ENCODE data around the gene TCP1.

TCP1 gene

GRCh38 chr6:159761129-159761872, 28.1 kb downstream of the TCP1 start:
- peak; percentile 26 for DNase-seq (ENCODE audit: low read depth)
- peak overlapping the region; percentile 77 for H3K4me3 ChIP-seq (replicated peaks; ENCODE audit: low read depth, low read length)
- TF ChIP-seq, protein P1, sequence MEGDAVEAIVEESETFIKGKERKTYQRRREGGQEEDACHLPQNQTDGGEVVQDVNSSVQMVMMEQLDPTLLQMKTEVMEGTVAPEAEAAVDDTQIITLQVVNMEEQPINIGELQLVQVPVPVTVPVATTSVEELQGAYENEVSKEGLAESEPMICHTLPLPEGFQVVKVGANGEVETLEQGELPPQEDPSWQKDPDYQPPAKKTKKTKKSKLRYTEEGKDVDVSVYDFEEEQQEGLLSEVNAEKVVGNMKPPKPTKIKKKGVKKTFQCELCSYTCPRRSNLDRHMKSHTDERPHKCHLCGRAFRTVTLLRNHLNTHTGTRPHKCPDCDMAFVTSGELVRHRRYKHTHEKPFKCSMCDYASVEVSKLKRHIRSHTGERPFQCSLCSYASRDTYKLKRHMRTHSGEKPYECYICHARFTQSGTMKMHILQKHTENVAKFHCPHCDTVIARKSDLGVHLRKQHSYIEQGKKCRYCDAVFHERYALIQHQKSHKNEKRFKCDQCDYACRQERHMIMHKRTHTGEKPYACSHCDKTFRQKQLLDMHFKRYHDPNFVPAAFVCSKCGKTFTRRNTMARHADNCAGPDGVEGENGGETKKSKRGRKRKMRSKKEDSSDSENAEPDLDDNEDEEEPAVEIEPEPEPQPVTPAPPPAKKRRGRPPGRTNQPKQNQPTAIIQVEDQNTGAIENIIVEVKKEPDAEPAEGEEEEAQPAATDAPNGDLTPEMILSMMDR (IDR thresholded peaks at IDR 0.05; ENCODE audit: low read length, missing control alignments), result no peak

- peak; percentile 80 for DNase-seq (ENCODE audit: low read depth)
- peak overlapping the region; percentile 77 for H3K4me3 ChIP-seq (replicated peaks; ENCODE audit: low read depth, low read length)
Observed at GRCh38 chr6:159760602-159761057, 28.8 kb downstream of the TCP1 start.

DNA sequence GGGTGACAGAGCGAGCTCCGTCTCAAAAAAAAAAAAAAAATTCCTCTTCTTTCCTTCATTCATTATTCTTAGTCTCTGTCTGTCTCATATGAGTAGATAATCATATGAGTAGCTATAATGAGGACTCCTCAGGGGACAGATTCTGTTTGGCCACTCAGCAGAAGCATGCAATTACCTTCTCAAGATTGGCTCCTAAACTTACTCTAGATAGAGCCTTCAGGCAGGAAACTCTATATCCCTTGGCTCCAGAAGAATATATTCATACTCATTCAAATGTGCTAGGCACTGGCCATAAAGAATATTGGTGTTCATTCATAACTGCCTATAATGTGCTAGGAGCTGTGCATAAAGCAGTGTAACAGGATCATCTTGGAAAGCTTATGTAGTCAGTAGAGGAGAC, 29.8 kb downstream of the TCP1 start:
- no peak overlapping the region for H3K4me3 ChIP-seq (replicated peaks; ENCODE audit: low read depth, low read length)
- TF ChIP-seq, protein P1 (IDR thresholded peaks at IDR 0.05; ENCODE audit: low read length, missing control alignments), result no peak
- DNase-seq (ENCODE audit: low read depth), result no peak

More at GRCh38 chr6:159760602-159761057, 28.8 kb downstream of the TCP1 start:
- TF ChIP-seq, protein P1 (IDR thresholded peaks at IDR 0.05; ENCODE audit: low read length, missing control alignments), result no peak

GRCh38 chr6:159758031-159759001, 31.1 kb downstream of the TCP1 start:
- TF ChIP-seq, protein P1 (IDR thresholded peaks at IDR 0.05; ENCODE audit: low read length, missing control alignments), result peak; percentile 4
- no peak overlapping the region for H3K4me3 ChIP-seq (replicated peaks; ENCODE audit: low read depth, low read length)
- peak; percentile 41 for DNase-seq (ENCODE audit: low read depth)

- H3K4me3 ChIP-seq (replicated peaks; ENCODE audit: low read depth, low read length), result no peak overlapping the region
- TF ChIP-seq, protein P1 (IDR thresholded peaks at IDR 0.05; ENCODE audit: low read length, missing control alignments), result no peak
- DNase-seq (ENCODE audit: low read depth), result no peak
Observed at GRCh38 chr6:159756508-159756907, 32.9 kb downstream of the TCP1 start.

GRCh38 chr6:159754959-159755914, 34.2 kb downstream of the TCP1 start:
- no peak overlapping the region for H3K4me3 ChIP-seq (replicated peaks; ENCODE audit: low read depth, low read length)
- no peak for DNase-seq (ENCODE audit: low read depth)
- TF ChIP-seq, protein P1 (IDR thresholded peaks at IDR 0.05; ENCODE audit: low read length, missing control alignments), result no peak

All from fibroblast of pulmonary artery (primary cell).